Inflammatory macrophage (primary cell): ENCODE data around the gene COPZ2.
"Not testable (repeated sequence)": the region's sequence is repeated elsewhere in the genome, so short reads cannot be mapped to it uniquely, and the experiment has no call there.

ENCODE experiments used
- DNase-seq, 2 donors: peaks; one replicate each; pipeline ENCODE4 v3.0.0-alpha.2; 2020 to 2022
- total RNA-seq, 18 experiments: gene quantifications; one replicate each; lab custom pipeline; 2026; ENCODE audit warnings: mixed read lengths in 6 of 18, inconsistent platforms in 2 of 18; lab: John Stamatoyannopoulos, UW

The COPZ2 gene
- total RNA-seq: 1.3 to 4.1 (median 2.3) reads per million in 18 experiments

GRCh38 chr17:48037036-48037837 lies at the start of gene COPZ2:
Gene COPZ2, minus strand, starts transcription at chr17:48037797. Its CDS starts 20 bp downstream, at chr17:48037777.
- peak; percentile 40 to 63 for DNase-seq

- no peak for DNase-seq
Observed at GRCh38 chr17:48084932-48085331, 47.3 kb upstream of the COPZ2 start.

- DNase-seq: no peak
Observed at GRCh38 chr17:48081858-48082257, 44.3 kb upstream of the COPZ2 start.

- DNase-seq: not testable (repeated sequence)
Observed at GRCh38 chr17:48077152-48077551, 39.6 kb upstream of the COPZ2 start.

- peak; percentile 87 to 90 for DNase-seq
Observed at GRCh38 chr17:48074322-48075081, 36.9 kb upstream of the COPZ2 start.

GRCh38 chr17:48073566-48074094 lies 36.0 kb upstream of the COPZ2 start:
- not testable (repeated sequence) for DNase-seq

- not testable (repeated sequence) for DNase-seq
Observed at GRCh38 chr17:48072811-48073210, 35.2 kb upstream of the COPZ2 start.

GRCh38 chr17:48071654-48072053 lies 34.1 kb upstream of the COPZ2 start:
- DNase-seq: no peak

- DNase-seq: no peak
Observed at GRCh38 chr17:48070195-48070594, 32.6 kb upstream of the COPZ2 start.

GRCh38 chr17:48068491-48068961 lies 30.9 kb upstream of the COPZ2 start:
- peak in 1 of 2 donors; percentile 20 for DNase-seq

- DNase-seq: not testable (repeated sequence)
Observed at GRCh38 chr17:48067808-48068207, 30.2 kb upstream of the COPZ2 start.

GRCh38 chr17:48067245-48067644 lies 29.6 kb upstream of the COPZ2 start:
- DNase-seq: no peak

GRCh38 chr17:48066656-48067055 lies 29.1 kb upstream of the COPZ2 start:
- no peak for DNase-seq

- DNase-seq: no peak
Observed at GRCh38 chr17:48066192-48066591, 28.6 kb upstream of the COPZ2 start.

GRCh38 chr17:48064638-48065037 lies 27.0 kb upstream of the COPZ2 start:
- DNase-seq: no peak

GRCh38 chr17:48062273-48062672 lies 24.7 kb upstream of the COPZ2 start:
- DNase-seq: no peak

GRCh38 chr17:48060249-48060648 lies 22.7 kb upstream of the COPZ2 start:
- DNase-seq: peak in 1 of 2 donors; percentile 30

- no peak for DNase-seq
Observed at GRCh38 chr17:48059125-48059668, 21.6 kb upstream of the COPZ2 start.

GRCh38 chr17:48058393-48059124 lies 21.0 kb upstream of the COPZ2 start:
- no peak for DNase-seq

- DNase-seq: no peak
Observed at GRCh38 chr17:48057626-48058025, 20.0 kb upstream of the COPZ2 start.

- no peak for DNase-seq
Observed at GRCh38 chr17:48056879-48057278, 19.3 kb upstream of the COPZ2 start.

- no peak for DNase-seq
Observed at GRCh38 chr17:48056246-48056745, 18.7 kb upstream of the COPZ2 start.
